IPS-18a (cell line): ENCODE results near the gene FHIT.

ENCODE experiments used
- H3K27ac ChIP-seq: one replicate; pipeline ENCODE4 v1.5.1; 2013; ENCODE audit warnings: low read length
- H3K27me3 ChIP-seq: one replicate; pipeline ENCODE4 v1.6.1; 2013; ENCODE audit warnings: mild to moderate bottlenecking, low read length; ENCODE audit not compliant: control insufficient read depth, insufficient read depth
- H3K36me3 ChIP-seq: one replicate; pipeline ENCODE4 v1.6.1; 2013; ENCODE audit warnings: low read depth, low read length; ENCODE audit not compliant: control insufficient read depth
- H3K4me1 ChIP-seq: one replicate; pipeline ENCODE4 v1.6.1; 2013; ENCODE audit warnings: low read depth, low read length; ENCODE audit not compliant: control insufficient read depth
- H3K4me3 ChIP-seq: one replicate; pipeline ENCODE4 v1.5.1; 2013; ENCODE audit warnings: low read length
- H3K9ac ChIP-seq: one replicate; pipeline ENCODE4 v1.6.1; 2013; ENCODE audit warnings: mild to moderate bottlenecking, low read length, moderate library complexity
- H3K9me3 ChIP-seq: one replicate; pipeline ENCODE4 v1.6.1; 2013; ENCODE audit warnings: low read depth, low read length; ENCODE audit not compliant: control insufficient read depth

Gene FHIT

DNA sequence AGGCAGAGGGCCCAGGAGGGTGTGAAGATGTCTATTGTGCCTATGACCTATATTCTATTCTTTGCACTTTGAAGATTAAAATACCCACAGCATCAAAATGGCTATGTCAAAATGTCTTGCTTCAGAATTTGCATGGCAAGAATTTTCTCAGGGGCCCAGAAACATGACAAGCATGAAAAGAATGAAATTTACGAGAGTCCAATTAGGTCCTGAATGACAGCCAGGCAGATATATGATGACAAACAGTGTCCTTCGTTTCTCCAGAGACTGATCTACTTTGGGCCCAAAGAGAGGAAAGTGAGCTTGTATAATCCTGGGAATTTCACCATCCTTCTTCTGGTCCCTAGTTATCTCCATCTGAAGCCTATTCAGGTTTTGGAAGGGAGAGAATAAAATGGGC is 609.9 kb downstream of the FHIT start:
- H3K4me3 ChIP-seq: no peak overlapping the region
- H3K9ac ChIP-seq: no peak overlapping the region
- H3K9me3 ChIP-seq: no peaks in the 10 kb centered on the region
- H3K27ac ChIP-seq: no peak overlapping the region
- H3K36me3 ChIP-seq: no peaks in the 10 kb centered on the region
- no peaks in the 10 kb centered on the region for H3K27me3 ChIP-seq
- peaks cover 5% of the 10 kb centered on the region for H3K4me1 ChIP-seq

DNA sequence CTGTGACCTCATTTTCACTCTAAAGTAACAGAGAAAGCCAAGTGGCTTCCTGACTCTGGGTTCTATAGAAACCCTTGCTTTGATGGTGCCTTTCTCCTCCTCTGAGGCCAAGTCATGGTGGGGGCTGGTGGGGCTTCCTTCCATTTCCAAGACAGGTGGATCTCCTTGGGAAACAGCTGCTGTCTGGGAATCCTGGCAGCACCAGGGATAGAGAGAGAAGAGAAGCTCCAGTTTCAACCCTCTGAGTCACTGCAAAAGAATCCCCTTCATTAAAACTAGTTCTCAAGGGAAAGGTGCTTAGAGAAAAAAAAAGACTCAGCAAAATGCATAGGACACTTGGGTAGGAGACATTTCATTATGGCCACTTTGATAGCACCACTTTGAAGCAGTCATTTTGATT is 614.4 kb downstream of the FHIT start:
- Histone ChIP-seq H3K9ac (no peak overlapping the region), H3K9me3 (no peaks in the 10 kb centered on the region), H3K27ac (no peak overlapping the region), H3K4me3 (no peak overlapping the region), H3K4me1 (peaks cover 6% of the 10 kb centered on the region), H3K27me3 (no peaks in the 10 kb centered on the region), H3K36me3 (no peaks in the 10 kb centered on the region)

DNA sequence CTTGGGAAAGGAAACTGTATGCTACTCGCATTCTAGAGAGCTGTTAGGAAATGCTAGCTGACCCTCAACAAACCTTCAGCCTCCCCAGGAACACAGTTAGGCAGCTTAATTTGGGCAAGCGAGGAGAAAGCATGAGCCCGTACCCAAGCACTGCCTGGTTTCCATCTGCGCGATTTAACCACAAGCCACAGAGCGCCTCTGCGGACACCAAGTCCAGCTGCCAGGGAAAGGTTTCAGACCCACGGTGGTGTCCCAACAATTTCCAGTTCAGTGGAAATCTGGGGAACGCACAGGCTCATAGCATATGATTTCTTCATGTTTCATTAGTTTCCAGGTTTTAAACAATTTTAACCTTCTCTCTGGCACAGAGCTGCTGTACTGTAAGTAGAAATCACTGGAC is 617.6 kb downstream of the FHIT start:
- Histone ChIP-seq H3K27ac (no peak overlapping the region), H3K27me3 (no peaks in the 10 kb centered on the region), H3K36me3 (no peaks in the 10 kb centered on the region), H3K9ac (no peak overlapping the region), H3K9me3 (no peaks in the 10 kb centered on the region), H3K4me3 (no peak overlapping the region), H3K4me1 (peaks cover 14% of the 10 kb centered on the region)

DNA sequence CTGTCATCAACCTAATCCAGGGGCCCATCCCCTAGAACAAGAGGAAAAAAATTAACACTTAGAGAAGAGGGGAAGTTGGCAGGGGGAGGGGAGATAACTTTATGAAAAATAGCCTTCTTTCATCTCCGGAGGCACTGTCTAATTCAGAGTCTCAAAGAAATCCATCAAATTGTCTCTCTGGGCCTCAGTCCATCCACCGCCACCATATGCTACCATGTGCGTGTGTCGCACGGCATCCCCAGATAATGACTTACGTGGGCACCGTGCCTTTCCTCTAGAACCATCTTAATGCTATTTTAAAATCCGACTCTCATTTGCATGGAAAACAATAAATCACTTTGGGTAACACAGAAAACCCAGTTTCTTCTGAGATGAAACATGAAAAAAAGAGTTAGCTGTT is 619.7 kb downstream of the FHIT start:
- no peaks in the 10 kb centered on the region for H3K27me3 ChIP-seq
- no peak overlapping the region for H3K27ac ChIP-seq
- H3K4me3 ChIP-seq: no peak overlapping the region
- peaks cover 10% of the 10 kb centered on the region for H3K4me1 ChIP-seq
- H3K36me3 ChIP-seq: no peaks in the 10 kb centered on the region
- no peak overlapping the region for H3K9ac ChIP-seq
- no peaks in the 10 kb centered on the region for H3K9me3 ChIP-seq

DNA sequence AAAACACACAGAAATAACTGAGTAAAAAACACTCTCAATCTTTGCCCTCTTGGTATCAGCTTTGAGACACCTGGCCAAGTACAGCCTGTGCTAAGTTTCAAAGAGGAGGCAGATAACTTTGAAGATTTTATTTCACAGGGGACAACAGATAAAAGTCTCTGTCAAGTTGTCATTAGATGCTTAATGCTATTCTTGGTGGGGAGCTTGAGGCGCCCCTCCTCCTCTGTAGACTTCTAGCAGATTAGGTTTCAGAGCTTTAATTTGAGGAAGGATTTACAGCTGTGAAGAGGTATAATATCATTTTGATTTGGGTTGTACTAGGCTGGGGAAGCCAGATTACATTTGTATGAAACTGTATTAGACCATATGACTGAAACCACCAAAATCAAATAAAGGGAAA is 620.3 kb downstream of the FHIT start:
- Histone ChIP-seq H3K9ac (no peak overlapping the region), H3K4me1 (peaks cover 8% of the 10 kb centered on the region), H3K27me3 (no peaks in the 10 kb centered on the region), H3K27ac (no peak overlapping the region), H3K9me3 (no peaks in the 10 kb centered on the region), H3K36me3 (no peaks in the 10 kb centered on the region), H3K4me3 (no peak overlapping the region)

DNA sequence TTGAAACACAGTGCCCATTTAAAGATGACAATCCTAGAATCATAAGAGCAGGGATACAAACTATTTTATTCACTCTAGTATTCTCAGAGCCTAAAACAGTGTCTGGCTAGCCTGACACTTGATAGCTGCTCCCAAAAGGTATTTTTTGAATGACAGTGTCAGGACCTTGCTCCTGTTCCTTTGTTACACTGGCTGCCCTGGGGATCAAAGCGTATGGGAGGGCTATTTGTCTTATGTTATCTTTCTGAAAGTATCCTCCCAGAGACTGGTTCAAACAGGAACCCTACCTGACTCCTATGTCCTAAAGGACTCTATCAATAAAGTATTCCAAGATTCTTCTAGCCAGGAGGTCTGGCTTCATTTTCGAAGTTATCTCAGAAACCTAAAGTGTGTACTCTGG is 621.4 kb downstream of the FHIT start:
- Histone ChIP-seq H3K36me3 (no peaks in the 10 kb centered on the region), H3K9ac (no peak overlapping the region), H3K4me1 (peaks cover 8% of the 10 kb centered on the region), H3K27ac (no peak overlapping the region), H3K27me3 (no peaks in the 10 kb centered on the region), H3K4me3 (no peak overlapping the region), H3K9me3 (no peaks in the 10 kb centered on the region)

DNA sequence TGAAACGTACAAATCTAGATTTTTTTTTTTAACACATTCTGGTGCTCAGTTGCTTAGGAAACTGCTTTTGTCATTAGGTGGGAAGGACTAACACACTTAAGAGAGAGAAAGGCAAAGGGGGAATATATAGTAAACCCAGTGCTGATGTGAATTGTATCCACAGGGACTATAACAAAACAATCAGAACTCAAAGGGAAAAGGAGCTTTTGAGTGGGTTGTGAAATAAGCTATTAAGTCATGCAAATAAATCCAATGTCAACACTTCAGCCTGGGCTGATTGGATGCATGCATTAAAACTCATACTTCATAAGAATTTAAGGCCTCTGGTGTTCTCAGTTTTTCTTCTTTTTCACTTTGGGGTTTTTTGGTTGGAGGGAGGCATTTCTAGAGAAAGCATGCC is 628.9 kb downstream of the FHIT start:
- Histone ChIP-seq H3K9ac (no peak overlapping the region), H3K27me3 (no peaks in the 10 kb centered on the region), H3K36me3 (no peaks in the 10 kb centered on the region), H3K27ac (no peak overlapping the region), H3K9me3 (peaks cover 5% of the 10 kb centered on the region), H3K4me3 (no peak overlapping the region), H3K4me1 (no peaks in the 10 kb centered on the region)

DNA sequence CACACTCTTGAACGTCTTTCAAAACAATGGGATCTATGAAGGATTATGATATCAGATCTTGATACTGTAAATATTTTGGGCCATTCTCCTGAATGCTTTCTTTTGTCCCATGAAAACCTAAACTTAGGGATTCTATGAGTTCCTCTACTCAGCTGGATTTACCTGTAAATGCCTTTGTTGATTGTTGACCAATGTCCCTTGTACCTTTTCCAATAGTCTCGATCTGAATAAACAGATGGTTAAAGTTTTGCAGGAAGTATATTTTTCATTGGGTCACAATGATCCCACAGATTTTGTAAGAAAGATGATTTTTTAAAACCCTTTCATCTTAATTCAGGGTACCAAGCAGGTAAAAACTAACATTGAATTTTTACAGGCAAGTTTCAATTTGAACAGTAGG is 634.1 kb downstream of the FHIT start:
- Histone ChIP-seq H3K4me1 (no peaks in the 10 kb centered on the region), H3K36me3 (no peaks in the 10 kb centered on the region), H3K9me3 (peaks cover 5% of the 10 kb centered on the region), H3K4me3 (no peak overlapping the region), H3K27me3 (no peaks in the 10 kb centered on the region), H3K9ac (no peak overlapping the region), H3K27ac (no peak overlapping the region)

DNA sequence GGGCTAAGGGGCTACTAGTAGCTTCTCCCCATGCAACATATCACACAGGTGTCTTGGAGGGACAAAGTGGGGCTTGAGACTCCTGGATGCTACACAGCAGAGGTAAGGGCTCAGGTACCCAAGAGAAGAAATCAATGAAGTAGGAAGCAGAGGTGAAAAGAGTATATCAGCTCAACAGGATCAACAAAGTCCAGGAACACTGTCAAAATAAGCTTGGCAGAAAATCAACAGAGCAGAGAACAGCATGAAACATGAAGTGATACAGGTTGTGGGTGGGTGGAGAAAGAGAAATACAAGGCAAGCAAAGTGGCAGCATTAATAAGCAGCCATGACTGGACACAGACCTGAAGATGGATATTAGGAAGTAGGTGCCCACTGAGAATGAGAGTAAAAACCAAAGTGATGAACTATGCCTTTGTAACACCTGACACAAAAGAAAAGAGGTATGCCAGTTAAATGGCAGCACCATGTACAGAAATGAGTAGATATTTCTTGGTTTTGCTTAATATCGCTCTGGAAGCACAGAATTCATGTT is 637.4 kb downstream of the FHIT start:
- Histone ChIP-seq H3K27ac (no peak overlapping the region), H3K36me3 (no peaks in the 10 kb centered on the region), H3K9me3 (peaks cover 2% of the 10 kb centered on the region), H3K4me3 (no peak overlapping the region), H3K4me1 (no peaks in the 10 kb centered on the region), H3K9ac (no peak overlapping the region), H3K27me3 (no peaks in the 10 kb centered on the region)

DNA sequence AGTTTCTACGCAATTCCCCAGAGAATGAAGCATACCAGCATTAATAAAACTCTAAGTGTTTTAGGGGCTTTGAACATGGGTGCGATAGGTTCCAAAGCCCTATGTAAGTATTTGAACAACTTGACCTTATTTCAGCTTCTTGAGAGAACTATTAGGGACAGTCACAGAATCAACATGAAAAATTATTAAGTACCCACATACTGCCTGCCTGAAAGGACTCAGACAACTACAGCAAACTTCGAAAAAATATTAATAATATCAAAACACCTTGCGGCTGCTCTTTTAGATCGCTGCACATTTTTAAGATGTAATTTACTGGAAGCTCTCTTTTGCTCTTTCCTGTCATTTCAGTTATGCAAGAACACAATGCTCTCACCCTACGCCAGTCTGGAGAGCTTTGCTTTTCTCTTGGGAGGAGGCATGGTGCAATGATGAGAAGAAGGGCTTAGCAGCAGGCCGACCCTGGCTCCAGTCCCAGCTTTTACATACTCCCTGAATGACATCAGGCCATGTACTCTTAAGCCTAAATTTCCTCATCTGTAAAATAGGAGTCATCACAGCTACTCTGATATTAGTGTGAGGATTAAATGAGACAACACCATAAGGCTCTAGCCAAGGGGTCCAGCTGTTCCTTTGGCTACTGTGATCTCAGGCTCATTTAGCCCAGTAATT is 640.7 kb downstream of the FHIT start:
- Histone ChIP-seq H3K36me3 (no peaks in the 10 kb centered on the region), H3K4me3 (no peak overlapping the region), H3K27me3 (no peaks in the 10 kb centered on the region), H3K9me3 (no peaks in the 10 kb centered on the region), H3K9ac (no peak overlapping the region), H3K27ac (no peak overlapping the region), H3K4me1 (no peaks in the 10 kb centered on the region)

DNA sequence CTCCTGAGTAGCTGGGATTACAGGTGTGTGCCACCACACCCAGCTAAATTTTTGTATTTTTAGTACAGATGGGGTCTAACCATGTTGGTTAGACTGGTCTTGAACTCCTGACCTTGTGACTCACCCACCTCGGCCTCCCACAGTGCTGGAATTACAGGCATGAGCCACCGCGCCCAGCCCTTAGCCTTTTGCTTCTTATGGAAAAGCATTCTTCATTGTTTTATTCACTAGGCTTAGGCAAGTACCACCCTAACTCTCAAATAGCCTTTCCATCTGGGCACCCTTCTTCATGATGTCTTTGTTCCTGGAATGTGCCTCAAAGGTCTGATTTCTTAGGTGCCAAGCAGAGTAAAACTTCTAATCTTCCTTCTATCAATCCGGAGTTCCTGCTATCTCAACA is 641.8 kb downstream of the FHIT start:
- no peaks in the 10 kb centered on the region for H3K4me1 ChIP-seq
- H3K9me3 ChIP-seq: no peaks in the 10 kb centered on the region
- no peak overlapping the region for H3K9ac ChIP-seq
- no peak overlapping the region for H3K27ac ChIP-seq
- no peak overlapping the region for H3K4me3 ChIP-seq
- H3K36me3 ChIP-seq: no peaks in the 10 kb centered on the region
- no peaks in the 10 kb centered on the region for H3K27me3 ChIP-seq

DNA sequence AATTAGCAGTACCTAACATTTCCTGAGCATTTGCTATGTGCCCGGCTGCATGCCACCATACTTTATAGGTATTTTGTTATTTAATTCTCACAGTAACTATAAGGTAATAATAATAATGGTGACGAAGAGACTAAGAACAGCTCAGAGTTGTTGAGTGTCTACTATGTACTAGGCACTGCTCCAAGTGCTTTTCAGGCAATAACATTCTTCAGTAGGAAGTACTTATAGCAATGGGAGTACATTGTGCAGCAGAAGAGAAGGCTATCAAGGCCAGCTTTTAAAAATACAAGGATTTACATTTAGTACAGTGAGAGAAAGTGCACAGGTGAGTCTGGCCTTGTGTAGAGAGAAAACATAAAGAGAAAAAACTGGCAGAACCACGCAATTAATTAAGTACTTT is 647.4 kb downstream of the FHIT start:
- Histone ChIP-seq H3K27me3 (no peaks in the 10 kb centered on the region), H3K4me1 (peaks cover 3% of the 10 kb centered on the region), H3K9ac (no peak overlapping the region), H3K4me3 (no peak overlapping the region), H3K9me3 (no peaks in the 10 kb centered on the region), H3K36me3 (no peaks in the 10 kb centered on the region), H3K27ac (no peak overlapping the region)
